Suppressor macrophage (primary cell): ENCODE data around the gene BOD1.

Source experiments
- DNase-seq, 4 experiments: peaks; one replicate each; pipeline ENCODE4 v3.0.0-alpha.2; 2020 to 2022
- total RNA-seq, 17 experiments: gene quantifications; one replicate each; lab custom pipeline; 2026; ENCODE audit warnings: mixed read lengths in 6 of 17, inconsistent platforms in 3 of 17; lab: John Stamatoyannopoulos, UW

BOD1 gene
- total RNA-seq: 7.3 to 23.5 (median 14.4) reads per million in 17 experiments

GRCh38 chr5:173616577-173617118 lies at the start of gene BOD1:
BOD1 (minus strand) TSS chr5:173616650; CDS start chr5:173616436, 214 bp downstream.
- DNase-seq: peak; percentile 98 to 99 (median 99)

GRCh38 chr5:173665326-173665725 lies 48.9 kb upstream of the BOD1 start:
- no peak for DNase-seq

DNA sequence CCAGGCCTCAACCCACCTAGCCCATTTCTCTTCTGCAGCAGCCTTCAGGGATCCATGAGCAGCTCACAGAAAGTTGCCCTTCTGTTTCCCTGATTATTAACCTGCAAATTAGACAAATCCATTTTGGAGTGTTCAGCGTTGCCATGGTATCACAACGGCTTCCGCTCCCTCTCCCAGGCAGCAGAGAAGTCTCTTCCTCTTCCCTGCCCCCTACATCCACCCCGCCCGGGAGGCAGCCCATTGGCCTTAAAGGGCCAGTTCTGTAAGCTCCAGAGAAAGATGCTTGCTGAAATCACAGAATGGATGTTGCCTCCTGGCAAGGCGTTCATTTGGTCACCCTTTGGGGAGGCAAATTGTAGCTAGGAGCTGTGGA lies 47.7 kb upstream of the BOD1 start:
- peak; percentile 76 to 92 (median 87) for DNase-seq

DNA sequence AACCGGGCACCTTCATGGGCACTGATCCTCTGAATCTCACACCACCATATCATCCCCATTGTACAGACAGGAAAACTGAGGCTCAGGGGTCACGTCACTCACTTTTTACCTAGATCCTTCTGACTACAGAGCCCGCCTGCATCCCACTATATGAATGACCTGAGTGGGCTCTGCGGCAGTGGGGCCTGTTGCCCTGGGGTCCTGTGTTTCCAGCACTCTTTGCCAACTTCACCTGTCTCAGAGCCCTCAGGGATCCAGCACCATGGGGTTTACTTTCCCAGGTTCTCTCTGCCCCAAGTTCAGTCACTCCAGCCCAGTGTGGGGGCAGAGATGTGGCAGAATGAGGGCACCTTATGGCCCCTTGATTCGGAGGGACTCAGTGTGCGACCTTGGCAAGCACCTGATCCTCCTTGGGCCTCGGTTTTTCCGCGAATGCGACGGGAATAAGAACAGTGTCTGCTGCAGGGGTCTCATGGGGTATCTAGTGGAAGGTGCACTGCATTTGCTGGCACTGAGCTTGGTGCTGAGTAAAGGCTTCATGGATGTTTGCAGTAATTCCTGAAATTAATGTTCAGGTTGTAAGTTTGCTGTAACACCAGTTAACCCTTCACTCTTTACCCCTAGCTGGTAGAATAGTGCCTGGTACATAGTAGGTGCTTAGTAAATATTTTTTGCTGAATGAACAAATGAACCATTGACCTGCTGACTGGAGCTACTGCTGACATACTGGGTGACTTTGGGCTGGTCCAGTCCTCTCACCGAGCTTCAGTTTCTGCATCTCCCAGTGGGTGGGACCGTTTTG lies 47.1 kb upstream of the BOD1 start:
- no peak for DNase-seq

DNA sequence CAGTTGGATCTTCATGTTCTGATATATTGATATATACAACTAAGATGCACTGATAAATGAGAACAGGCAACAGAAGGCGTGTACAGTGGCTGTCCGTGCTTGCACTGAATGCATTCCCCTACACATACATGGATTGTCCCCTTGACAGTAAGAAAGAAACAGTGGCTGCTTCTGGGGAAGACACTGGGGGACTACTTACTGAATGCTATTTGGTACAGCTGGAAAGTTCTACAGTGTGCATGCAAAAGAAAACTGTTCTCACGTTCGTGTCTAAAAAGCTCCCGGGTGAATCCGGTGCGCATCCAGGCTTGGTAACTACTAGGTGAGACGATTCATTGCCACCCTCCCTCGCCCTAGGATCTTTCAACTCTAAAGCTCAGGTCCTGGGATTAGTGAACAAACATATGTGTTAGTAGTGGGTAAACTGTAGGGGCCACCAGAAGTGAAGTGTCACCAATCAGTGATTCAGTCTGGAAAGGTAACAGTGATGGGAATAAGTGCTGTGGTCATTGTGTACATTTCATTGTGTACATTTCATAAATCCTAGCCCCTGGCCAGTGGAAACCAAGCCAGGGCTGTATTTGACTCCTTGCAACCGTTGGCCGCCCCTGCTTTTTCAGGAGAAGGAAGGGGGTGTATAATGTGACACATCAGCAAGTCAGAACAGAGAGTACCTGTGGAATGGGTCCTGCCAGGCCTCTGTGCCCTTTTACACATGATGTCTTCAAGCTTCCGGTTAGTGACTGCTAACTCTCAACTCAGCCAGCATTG lies 46.3 kb upstream of the BOD1 start:
- no peak for DNase-seq

- DNase-seq: no peak
Measured at GRCh38 chr5:173660481-173661280, 44.2 kb upstream of the BOD1 start.

GRCh38 chr5:173659423-173659822 lies 43.0 kb upstream of the BOD1 start:
- no peak for DNase-seq

GRCh38 chr5:173657741-173658356 lies 41.4 kb upstream of the BOD1 start:
- no peak for DNase-seq

DNA sequence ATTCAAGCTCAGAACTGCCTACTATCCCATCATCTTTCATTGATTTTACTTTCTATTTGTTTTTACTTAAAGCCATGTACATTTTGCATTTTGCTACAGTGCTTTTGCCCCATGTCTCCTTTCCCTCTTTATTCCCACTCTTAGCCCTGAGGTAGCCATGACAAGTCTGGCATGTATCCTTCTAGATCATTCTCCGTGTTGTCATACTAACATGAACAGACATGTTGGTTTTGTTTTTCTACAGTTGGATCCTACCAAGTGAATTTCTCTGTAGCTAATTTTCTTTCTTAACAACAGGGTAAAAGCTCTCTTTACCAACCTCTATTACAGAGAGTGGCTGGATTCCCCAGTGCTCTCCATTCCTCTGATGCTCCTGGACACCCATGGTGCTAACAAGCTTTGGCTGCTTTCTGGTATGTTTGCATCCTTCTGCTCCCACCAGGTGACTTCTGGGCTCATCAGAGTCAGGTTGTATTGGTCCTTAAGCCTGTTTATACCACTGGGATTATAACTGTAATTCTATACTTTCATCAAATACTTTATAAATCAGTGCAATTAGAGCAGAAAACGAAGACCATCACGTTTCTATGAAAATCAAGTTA lies 38.8 kb upstream of the BOD1 start:
- DNase-seq: no peak

DNA sequence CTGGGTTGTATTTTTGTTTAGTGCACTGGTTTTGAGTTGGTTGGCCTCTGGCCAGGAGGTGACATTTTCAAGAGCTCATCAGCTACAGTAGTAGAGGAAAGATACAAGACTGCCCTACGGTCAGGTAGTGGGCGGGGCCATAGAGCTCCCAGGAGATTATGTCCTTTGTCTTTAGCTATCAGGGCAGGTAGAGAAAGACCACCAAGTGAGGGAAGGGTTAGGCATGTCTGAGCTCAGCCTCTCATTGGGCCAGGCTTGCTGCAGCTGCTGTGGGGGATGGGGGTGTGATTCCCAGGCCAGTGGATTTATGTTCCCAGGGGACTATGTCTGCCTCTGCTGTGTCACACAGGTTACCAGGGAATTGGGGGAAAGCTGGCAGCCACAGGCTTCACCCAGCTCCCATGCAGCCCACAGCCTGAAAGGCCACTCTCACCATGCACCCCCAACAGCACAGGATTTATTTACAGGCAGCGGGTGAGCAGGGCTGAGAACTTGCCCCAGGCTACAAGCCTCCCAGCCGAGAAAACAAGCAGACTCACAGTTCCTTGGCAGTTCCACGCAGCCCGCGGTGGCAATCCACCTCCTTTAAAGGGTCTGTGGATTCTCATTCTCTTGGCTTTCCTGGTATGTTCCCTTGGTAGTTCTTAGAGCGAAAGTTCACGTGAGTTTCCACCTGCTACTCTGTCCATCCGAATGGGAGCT lies 37.5 kb upstream of the BOD1 start:
- DNase-seq: no peak

GRCh38 chr5:173648308-173648866 lies 31.9 kb upstream of the BOD1 start:
- no peak for DNase-seq

- no peak for DNase-seq
Measured at GRCh38 chr5:173646692-173647091, 30.2 kb upstream of the BOD1 start.

- DNase-seq: no peak
Measured at GRCh38 chr5:173645890-173646574, 29.6 kb upstream of the BOD1 start.

DNA sequence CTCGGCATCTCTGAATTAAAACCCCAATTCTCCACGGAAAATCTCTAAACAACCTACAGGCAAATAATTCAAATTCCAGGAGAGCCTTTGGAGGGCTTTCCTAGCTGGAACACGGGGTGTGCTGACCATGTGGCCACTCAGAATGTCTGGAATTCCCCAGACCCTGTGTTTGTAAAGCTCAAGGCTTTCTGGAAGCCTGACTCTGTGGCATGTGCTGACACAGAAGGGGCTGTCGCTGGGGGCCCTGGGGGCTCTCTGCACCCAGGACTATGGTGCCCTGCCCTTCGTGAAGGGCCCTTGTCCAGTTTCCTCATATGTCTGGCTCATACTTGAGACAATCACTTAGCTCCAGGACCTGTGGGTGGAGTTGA lies 29.0 kb upstream of the BOD1 start:
- no peak for DNase-seq

GRCh38 chr5:173644673-173645436 lies 28.4 kb upstream of the BOD1 start:
- DNase-seq: peak in 3 of 4 experiments; percentile 28 to 43 (median 34)

DNA sequence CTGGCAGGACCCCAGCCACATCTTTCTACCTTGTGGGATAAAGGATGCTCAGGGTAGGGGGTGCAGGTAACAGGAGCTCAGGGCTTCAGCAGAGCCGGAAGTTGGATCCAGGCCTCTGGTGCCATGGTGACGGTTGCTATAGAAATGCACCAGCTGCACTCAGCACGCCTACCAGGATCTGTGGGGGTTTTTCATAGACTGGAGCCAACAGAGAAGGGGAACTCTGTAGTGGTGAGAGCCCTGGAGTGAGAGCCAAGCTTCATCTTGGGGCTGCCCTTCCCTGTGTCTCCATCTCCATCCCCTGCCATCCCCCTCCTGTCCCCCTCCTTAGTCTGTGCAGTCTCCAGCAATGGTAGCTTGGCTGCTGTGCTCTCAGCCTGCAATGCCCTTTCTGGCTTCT lies 27.5 kb upstream of the BOD1 start:
- DNase-seq: peak in 3 of 4 experiments; percentile 36 to 50 (median 37)

DNA sequence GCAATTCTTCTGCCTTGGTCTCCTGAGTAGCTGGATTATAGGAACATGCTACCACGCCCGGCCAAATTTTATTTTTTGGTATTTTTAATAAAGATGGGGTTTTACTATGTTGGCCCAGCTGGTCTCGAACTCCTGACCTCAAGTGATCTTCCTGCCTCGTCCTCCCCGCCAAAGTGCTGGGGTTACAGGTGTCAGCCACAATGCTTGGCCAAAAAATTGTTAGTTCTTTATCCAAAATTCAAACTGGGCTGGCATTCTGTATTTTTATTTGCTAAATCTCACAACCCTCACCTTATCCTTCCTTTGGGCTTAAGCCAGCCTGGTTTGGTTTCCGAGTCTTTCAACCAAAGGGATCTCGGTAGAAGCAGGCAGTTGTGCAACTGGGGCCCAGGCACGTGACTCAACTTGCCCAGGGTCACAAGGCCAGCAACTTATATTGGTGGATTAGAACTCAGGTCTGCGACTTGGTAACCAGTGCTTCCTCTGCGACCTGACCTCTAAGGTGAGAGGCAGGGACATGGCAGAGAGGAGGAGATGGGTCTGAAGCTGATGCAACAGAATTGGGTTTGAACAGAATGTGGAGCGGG lies 26.5 kb upstream of the BOD1 start:
- DNase-seq: no peak

DNA sequence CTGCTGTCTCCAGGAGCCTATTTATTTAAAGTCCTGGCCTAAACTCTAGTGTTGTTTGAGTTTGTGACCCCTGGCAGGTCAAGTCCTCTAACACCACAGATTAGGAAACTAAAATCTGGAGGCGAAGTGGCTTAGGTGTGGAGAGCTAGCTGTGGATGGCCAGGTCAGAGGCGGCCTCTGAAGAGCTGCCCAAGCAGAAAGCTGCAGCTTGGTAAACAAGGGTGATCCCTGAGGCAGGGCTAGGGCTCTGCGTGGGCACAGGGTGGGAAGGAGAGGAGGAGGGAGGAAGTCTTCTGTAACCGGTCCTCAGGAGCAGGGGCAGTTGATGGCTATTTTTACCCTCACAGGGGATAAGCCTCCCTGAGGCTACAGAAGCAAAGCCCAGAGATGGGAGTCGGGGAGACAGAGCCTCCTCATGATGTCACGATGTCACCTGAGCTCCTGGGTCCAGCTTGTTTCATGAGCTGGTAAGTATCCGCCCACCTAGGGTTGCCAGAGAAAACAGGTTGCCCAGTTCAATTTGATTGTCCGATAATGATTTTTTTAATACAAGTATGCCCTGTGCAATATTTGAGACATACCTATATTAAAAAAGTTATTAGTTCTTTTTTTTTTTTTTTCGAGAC lies 25.9 kb upstream of the BOD1 start:
- peak in 1 of 4 experiments; percentile 20 for DNase-seq
